HEK293T (cell line): ENCODE measurements around the gene CYREN.
"Not testable (repeated sequence)": the region's sequence is repeated elsewhere in the genome, so short reads cannot be mapped to it uniquely, and the experiment has no call there.

Experiments
- CTCF ChIA-PET: fragments of 350-600 bp; formaldehyde crosslinking; extraction: SDS; loops from one replicate; lab custom pipeline; 2021; ENCODE audit warnings: antibody characterized with exemption, inconsistent platforms; lab: Yijun Ruan, JAX
- POLR2A ChIA-PET: fragments of 350-600 bp; formaldehyde crosslinking; extraction: SDS; loops from one replicate; lab custom pipeline; 2020; ENCODE audit warnings: antibody characterized with exemption, inconsistent platforms; lab: Yijun Ruan, JAX
- DNase-seq: peaks from one replicate; pipeline ENCODE4 v3.0.0; 2012; ENCODE audit warnings: mixed read lengths; ENCODE audit errors: extremely low spot score
- ARNT ChIP-seq: fragments of 450-650 bp; IDR thresholded peaks from 2 replicates; pipeline ENCODE4 v1.6.1; 2017; ENCODE audit warnings: mild to moderate bottlenecking
- BHLHE40 ChIP-seq: fragments of 450-650 bp; IDR thresholded peaks from 2 replicates; pipeline ENCODE4 v1.6.1; 2016; ENCODE audit warnings: mild to moderate bottlenecking, moderate library complexity, borderline replicate concordance
- CTBP1 ChIP-seq: fragments of 450-650 bp; IDR thresholded peaks from 2 replicates; pipeline ENCODE4 v1.6.1; 2016; ENCODE audit warnings: borderline replicate concordance
- ELF4 ChIP-seq: fragments of 450-650 bp; IDR thresholded peaks from 2 replicates; pipeline ENCODE4 v1.6.1; 2017; ENCODE audit warnings: antibody characterized with exemption
- FOXA1 ChIP-seq: fragments of 450-650 bp; IDR thresholded peaks from 2 replicates; pipeline ENCODE4 v1.6.1; 2016; ENCODE audit warnings: mild to moderate bottlenecking
- FOXK2 ChIP-seq: fragments of 450-650 bp; IDR thresholded peaks from 2 replicates; pipeline ENCODE4 v1.6.1; 2016; ENCODE audit warnings: mild to moderate bottlenecking
- FOXM1 ChIP-seq: fragments of 450-650 bp; IDR thresholded peaks from 2 replicates; pipeline ENCODE4 v1.6.1; 2017; ENCODE audit warnings: mild to moderate bottlenecking, borderline replicate concordance
- HDGF ChIP-seq: fragments of 450-650 bp; IDR thresholded peaks from 2 replicates; pipeline ENCODE4 v1.6.1; 2017; ENCODE audit warnings: antibody characterized with exemption, borderline replicate concordance
- L3MBTL2 ChIP-seq: fragments of 450-650 bp; conservative IDR thresholded peaks from 2 replicates; pipeline ENCODE4 v1.6.1; 2016; ENCODE audit warnings: mild to moderate bottlenecking
- LEF1 ChIP-seq: fragments of 450-650 bp; IDR thresholded peaks from 2 replicates; pipeline ENCODE4 v1.6.1; 2017; ENCODE audit warnings: mild to moderate bottlenecking, borderline replicate concordance
- NFRKB ChIP-seq: fragments of 450-650 bp; IDR thresholded peaks from 2 replicates; pipeline ENCODE4 v1.6.1; 2016; ENCODE audit warnings: mild to moderate bottlenecking, moderate library complexity
- SP1 ChIP-seq: fragments of 450-650 bp; IDR thresholded peaks from 2 replicates; pipeline ENCODE4 v1.6.1; 2017
- SUZ12 ChIP-seq: fragments of 450-650 bp; IDR thresholded peaks from 2 replicates; pipeline ENCODE4 v1.6.1; 2016; ENCODE audit warnings: mild to moderate bottlenecking
- TARDBP ChIP-seq: fragments of 450-650 bp; IDR thresholded peaks from 2 replicates; pipeline ENCODE4 v1.6.1; 2016
- ZNF384 ChIP-seq: fragments of 450-650 bp; IDR thresholded peaks from 2 replicates; pipeline ENCODE4 v1.6.1; 2016
- TF ChIP-seq, protein P1 (sequence below): fragments of 450-650 bp; IDR thresholded peaks from 2 replicates; pipeline ENCODE4 v1.6.1; 2016

Gene CYREN

DNA sequence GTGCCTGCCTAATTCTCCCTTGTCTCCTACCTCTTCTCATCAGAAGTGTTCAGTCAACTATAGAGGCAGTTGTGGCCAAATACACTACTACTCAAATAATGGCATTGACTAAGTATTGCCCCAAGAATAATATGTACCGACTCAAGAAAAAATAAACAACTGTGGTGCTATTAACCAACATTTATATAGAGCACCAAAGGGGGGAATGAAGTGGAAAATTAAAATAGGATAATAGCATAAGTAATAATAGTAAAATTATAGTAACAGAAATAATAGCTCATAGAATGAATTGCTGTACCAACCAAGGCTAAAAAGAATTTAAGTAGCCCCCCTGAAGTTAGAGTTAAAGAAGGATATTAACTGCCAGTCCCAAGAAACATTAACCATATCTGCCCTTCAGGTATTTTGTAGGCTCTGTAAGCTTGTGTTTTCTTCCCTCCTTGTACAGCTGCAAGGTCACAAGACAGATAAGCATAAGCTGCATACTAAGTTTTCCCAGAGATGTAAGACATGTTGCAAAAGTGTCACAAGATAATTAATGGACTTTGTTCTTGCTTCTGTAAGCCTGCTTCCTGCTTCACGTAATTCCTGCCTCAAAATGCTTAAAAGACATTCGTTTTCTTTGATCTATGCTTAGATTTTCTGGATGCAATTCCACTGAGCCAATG, 10.9 kb upstream of the CYREN start:
- CTCF ChIA-PET = no interaction called here
- POLR2A ChIA-PET = no interaction called here
- DNase-seq = no peak
- TF ChIP-seq TARDBP = no peak
- no peak for TF ChIP-seq ARNT
- TF ChIP-seq SUZ12 = no peak
- no peak for TF ChIP-seq BHLHE40
- no peak for TF ChIP-seq FOXA1
- no peak for TF ChIP-seq NFRKB
- TF ChIP-seq CTBP1 = no peak
- no peak for TF ChIP-seq ZNF384
- no peak for TF ChIP-seq LEF1
- TF ChIP-seq HDGF = no peak
- TF ChIP-seq FOXM1 = no peak
- TF ChIP-seq, protein P1, sequence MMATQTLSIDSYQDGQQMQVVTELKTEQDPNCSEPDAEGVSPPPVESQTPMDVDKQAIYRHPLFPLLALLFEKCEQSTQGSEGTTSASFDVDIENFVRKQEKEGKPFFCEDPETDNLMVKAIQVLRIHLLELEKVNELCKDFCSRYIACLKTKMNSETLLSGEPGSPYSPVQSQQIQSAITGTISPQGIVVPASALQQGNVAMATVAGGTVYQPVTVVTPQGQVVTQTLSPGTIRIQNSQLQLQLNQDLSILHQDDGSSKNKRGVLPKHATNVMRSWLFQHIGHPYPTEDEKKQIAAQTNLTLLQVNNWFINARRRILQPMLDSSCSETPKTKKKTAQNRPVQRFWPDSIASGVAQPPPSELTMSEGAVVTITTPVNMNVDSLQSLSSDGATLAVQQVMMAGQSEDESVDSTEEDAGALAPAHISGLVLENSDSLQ = no peak
- no peak for TF ChIP-seq SP1
- TF ChIP-seq L3MBTL2 = no peak
- no peak for TF ChIP-seq FOXK2
- TF ChIP-seq ELF4 = no peak

- CTCF ChIA-PET = interaction anchor here (1.0 to 1.2 kb wide), 2 partner anchors 11 to 633 kb away, joined by 3 to 4 read pairs; no protein-coding TSS in a partner anchor
- POLR2A ChIA-PET = interaction anchor here (0.8 kb wide), 1 partner anchor 9 kb away, joined by 3 read pairs; no protein-coding TSS in a partner anchor
- no peak for DNase-seq
- no peak for TF ChIP-seq NFRKB
Observed at GRCh38 chr7:135180122-135180521, 9.6 kb upstream of the CYREN start.

- ChIA-PET CTCF (interaction anchor here (1.0 to 1.2 kb wide), 2 partner anchors 10 to 632 kb away, joined by 3 to 4 read pairs; no protein-coding TSS in a partner anchor), POLR2A (interaction anchor here (1.2 kb wide), 1 partner anchor 9 kb away, joined by 4 read pairs; the partner anchor contains the start of gene CYREN)
- TF ChIP-seq TARDBP (no peak), L3MBTL2 (no peak)
- DNase-seq = no peak
Observed at GRCh38 chr7:135179321-135179925, 8.9 kb upstream of the CYREN start.

DNA sequence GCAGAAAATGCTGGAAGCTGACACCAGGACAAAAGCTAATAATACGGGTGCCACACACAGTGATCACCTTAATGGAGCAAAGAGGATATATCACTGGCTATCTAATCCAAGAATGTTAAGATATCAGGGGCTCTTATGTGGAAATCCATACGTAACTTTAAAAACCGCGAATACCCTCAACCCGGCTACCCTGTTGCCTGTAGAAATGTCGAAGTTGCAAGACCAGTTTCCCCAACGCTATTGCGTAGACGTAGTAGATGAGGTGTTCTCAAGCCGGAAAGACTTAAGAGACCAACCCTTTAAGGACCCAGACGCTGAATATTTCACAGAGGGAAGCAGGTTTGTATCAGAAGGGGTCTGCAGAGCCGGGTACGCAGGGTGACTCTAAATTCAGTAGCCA, 7.9 kb upstream of the CYREN start:
- POLR2A ChIA-PET = interaction anchor here (1.2 kb wide), 1 partner anchor 8 kb away, joined by 4 read pairs; the partner anchor contains the start of gene CYREN
- CTCF ChIA-PET = interaction anchor here (1.0 kb wide), 1 partner anchor 9 kb away, joined by 5 read pairs; no protein-coding TSS in a partner anchor
- no peak for DNase-seq
- TF ChIP-seq BHLHE40 (no peak), NFRKB (no peak)

- ChIA-PET CTCF (no interaction called here), POLR2A (no interaction called here)
- DNase-seq = no peak
- TF ChIP-seq SUZ12 (no peak), LEF1 (no peak), L3MBTL2 (no peak)
Observed at GRCh38 chr7:135177028-135177696, 6.7 kb upstream of the CYREN start.

DNA sequence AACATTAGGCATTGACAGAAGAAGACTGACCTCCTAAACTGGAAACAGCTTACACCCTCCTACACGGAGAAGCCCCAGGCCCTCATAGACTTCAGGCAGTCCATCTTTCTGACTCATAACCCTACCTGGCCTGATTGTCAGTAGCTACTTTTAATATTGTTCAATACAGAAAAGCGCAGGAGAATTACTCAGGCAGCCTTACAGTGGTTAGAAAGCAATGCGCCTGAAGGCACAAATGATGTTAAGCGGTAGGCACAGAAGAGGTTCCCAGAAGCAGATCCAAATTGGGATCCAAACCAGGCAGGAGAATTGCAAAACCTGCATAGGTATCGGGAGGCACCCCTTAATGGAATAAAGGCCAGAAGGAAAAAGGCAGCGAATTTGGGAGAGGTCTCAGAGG, 5.4 kb upstream of the CYREN start:
- ChIA-PET POLR2A (no interaction called here), CTCF (no interaction called here)
- DNase-seq = no peak
- no peak for TF ChIP-seq ELF4
- TF ChIP-seq L3MBTL2 = no peak
- TF ChIP-seq, protein P1 = no peak
- TF ChIP-seq ARNT = no peak

GRCh38 chr7:135174941-135175340, 4.4 kb upstream of the CYREN start:
- POLR2A ChIA-PET = interaction anchor here (1.4 kb wide), 1 partner anchor 13 kb away, joined by 3 read pairs; no protein-coding TSS in a partner anchor
- CTCF ChIA-PET = no interaction called here
- no peak for DNase-seq
- TF ChIP-seq HDGF (no peak), TARDBP (no peak), ZNF384 (no peak), FOXA1 (no peak), BHLHE40 (no peak), ELF4 (no peak), CTBP1 (no peak), ARNT (no peak), FOXM1 (no peak), SP1 (no peak)

GRCh38 chr7:135173916-135174315, 3.4 kb upstream of the CYREN start:
- POLR2A ChIA-PET = interaction anchor here (1.4 kb wide), 1 partner anchor 14 kb away, joined by 3 read pairs; no protein-coding TSS in a partner anchor
- CTCF ChIA-PET, DNase-seq: not testable (repeated sequence)

DNA sequence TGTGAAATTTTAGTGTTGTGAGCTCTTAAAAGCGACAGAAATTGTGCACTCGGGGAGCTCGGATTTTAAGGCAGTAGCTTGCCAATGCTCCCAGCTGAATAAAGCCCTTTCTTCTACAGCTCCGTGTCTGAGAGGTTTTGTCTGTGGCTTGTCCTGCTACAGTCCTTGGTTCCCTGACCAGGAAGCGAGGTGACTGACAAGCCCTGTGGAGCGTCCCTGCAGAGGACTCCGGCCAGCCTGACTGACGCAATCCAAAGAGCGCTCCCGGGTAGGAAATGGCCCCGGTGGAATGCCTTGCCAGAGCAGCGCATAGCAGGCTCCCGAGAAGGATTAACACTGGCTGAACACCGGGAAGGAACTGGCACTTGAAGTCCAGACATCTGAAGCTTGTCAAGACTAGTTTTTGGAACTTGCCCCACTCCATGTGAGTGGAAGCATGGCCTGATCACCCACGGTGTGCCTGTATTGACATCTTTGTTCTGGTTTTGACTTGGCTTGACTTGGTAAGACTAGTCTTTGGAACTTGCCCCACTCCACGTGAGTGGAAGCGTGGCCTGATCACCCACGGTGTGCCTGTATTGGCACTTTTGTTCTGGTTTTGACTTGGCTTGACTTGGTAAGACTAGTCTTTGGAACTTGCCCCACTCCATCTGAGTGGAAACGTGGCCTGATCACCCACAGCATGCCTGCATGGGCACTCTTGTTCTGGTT, 1.2 kb upstream of the CYREN start:
- DNase-seq = not testable (repeated sequence)
- POLR2A ChIA-PET = interaction anchor here (0.9 to 2.6 kb wide), 9 partner anchors 7 to 540 kb away, joined by 3 to 12 read pairs (median 4); partner anchors contain the start of genes AGBL3 and WDR91

More for the DNA sequence above, 1.2 kb upstream of the CYREN start:
- CTCF ChIA-PET = interaction anchor here (0.7 to 1.3 kb wide), 2 partner anchors 61 to 186 kb away, joined by 3 read pairs; partner anchors contain the start of gene AGBL3
